Pons (tissue), 1 donor: ENCODE results near the gene KRTAP3-3.

Experiments used
- DNase-seq: peaks from one replicate; pipeline ENCODE4 v3.0.0-alpha.2; 2016; ENCODE audit warnings: low spot score

KRTAP3-3 gene

GRCh38 chr17:40958086-40958953 lies 35.6 kb downstream of the KRTAP3-3 start:
- DNase-seq, result no peak

DNA sequence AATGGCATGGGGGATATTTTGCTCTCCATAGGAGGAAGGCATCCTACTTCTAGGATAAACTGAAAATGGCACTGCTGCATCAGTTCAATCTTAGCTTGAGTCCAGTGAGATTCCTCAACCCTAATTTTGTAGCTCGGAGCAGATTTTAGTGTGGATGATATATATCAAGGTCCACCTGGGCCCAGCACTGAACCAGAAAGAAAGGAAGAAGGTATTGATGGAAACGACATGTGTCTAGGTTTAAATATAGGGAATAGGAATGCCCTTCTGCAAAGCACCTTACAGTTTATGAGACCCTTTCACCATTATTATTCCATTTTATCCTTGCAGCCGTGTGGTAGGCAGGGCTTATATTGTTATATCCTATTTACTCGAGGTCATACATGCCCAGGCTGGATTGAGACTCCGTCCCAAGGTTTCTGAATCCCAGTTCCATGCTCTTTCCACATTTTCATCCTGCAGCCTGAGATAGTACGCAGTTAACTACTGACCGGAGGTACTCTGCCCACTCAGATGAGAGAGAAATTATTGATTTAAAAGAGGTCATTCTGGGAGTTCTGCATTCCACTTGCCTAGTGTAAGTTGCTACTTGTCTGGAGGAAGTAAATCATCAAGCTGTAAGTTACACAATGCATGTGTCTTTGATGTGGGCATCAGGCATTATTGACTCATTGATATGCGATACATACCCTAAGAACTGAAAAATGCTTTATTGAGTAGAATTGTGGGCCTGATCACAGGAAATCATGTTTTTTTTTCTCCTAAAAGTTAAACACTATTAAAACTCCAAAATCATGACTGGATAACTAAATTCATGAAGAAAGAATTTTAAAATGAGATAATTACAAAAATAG lies 37.3 kb downstream of the KRTAP3-3 start:
- no peak for DNase-seq

- DNase-seq, result no peak
Observed at GRCh38 chr17:40953881-40954280, 40.1 kb downstream of the KRTAP3-3 start.

DNA sequence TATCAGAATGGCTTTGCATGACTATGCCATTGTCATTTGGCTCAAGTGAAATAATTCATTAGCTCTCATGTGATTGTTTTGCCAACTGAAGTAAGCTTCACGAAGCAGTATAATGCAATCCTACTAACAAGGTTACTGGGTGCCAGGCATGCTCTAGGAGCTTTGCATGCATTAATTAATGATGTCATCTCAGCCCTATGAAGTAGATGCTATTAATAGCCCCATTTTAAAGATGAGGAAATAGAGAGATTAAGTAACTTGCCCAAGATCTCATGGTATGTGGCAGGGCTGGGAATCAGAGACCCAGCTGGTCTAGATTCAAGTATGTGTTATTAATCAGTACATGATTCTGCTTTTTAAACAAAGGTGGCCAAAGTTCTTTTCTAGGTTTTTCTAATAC lies 41.3 kb downstream of the KRTAP3-3 start:
- no peak for DNase-seq

DNA sequence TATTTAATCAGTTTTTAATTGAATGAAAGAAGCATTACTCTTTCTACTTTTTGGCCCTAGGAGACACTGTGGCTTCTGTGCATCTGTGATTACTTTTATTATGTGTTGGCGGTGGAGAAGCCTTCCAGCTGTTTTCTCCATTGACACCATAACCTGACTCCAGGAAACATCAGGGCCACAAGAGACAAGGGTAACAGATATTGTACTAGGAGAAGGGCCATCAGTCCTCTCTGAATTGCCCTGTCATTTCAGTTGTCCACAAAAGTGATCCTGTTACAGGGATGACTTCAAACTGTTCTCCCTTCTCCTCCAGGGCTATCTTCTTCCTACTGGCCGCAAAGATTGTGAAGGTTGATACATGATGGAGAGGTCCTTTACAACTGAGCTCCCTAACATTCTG lies 41.8 kb downstream of the KRTAP3-3 start:
- no peak for DNase-seq

DNA sequence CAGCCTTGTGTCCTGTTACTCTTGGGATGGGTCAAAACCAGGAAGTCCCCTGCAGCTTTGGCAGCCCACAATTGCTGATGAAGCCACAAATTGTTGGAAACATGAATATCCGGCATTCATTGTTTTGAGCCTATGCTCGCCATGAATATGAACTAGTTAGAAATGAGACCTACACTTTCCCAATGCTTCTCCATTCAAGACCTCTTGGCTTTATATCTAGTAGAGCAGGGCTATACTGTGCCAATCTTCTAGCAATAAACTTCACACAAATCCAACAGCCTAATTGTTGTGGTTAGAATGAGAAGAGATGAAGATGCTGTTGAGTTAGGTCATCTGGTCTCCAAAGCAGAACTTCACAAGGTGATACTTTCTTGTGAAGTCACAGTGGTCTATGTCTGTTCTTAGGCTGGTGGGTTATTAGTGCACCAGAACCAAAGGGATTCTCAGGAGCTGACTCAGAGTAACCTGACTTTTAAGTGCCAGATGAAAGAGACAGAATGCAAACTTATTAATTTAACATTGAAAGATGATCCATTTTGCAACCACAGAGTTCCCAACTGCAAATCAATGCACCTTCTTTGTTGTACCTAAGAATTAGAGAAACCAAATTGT lies 42.8 kb downstream of the KRTAP3-3 start:
- DNase-seq, result no peak

DNA sequence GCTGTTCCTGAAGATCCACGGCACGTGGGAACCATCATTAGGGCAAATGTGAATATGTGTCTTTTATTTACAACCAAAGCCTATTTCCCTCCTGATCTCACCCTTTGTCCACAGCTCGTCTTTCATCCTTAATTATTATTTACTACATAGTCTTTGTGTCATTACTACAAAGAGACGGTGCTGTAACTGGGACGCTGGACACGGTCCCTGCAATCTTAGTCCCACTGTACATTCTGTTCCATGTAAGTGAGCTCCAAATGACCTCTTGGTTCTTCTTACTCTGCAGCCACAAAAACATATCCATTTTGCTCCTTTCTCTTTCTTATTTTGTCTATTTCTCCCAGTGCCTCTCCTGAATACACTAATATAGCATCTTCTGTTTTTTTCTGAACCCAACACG lies 43.8 kb downstream of the KRTAP3-3 start:
- no peak for DNase-seq

DNA sequence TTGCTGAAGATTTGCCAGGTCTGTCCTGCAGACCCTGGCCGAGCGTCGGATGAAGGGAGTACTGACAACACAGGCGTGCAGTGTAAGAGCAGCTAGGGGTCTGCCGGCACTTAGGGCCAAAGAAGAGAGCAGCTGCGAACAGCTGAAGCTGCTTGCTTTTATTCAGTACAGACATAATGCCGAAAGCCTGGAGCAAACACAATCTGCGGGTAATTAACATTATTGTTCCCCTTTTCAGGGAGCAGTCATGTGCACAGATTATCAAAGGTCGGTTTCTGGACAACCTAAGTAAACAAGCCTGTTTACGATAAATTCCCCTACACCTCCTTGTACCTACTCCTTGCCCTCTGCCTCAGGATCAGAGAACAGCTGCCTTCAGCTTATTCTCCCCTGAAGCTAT lies 44.5 kb downstream of the KRTAP3-3 start:
- DNase-seq, result no peak

DNA sequence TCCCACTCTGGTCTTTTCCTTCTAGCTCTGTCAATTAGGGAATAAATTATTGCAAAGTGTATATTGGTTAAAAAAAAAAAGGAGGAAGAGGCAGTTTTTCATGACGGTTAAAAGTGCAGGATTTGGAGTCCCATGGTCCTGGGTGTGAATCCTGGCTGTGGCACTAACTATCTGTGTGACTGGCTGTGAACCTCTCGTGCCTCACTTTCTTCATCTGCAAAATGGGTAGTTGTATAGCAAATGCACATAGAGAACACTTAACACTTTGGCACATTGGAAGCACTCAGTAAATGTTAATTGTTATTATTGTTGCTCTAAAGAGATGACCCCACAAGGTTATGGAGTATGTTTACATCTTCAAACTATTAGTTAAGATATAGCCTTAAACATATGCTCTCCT lies 46.0 kb downstream of the KRTAP3-3 start:
- no peak for DNase-seq

GRCh38 chr17:40945414-40945813 lies 48.5 kb downstream of the KRTAP3-3 start:
- DNase-seq, result peak; percentile 58

DNA sequence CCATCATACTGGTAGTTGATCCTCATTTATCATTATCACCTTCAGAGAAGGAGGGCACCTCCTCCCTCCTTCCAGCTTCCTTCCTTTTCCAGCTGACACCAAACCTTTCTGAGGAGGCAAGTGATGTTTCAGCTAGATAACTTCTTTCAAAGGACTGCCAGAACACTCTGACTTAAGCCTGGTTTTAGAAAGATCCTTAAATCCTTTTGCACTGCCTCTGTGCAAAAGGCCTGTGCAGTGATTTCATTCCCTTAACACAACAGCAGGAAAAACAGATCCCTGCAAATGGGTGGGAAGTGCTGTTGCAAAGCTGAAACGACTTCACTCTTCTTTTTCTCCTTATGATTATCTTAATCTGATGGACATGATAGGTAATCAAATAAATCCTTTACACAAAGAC lies 49.4 kb downstream of the KRTAP3-3 start:
- no peak for DNase-seq
